RWPE2 (cell line): Measurements from ENCODE around the gene MRPL52.

Experiments
- ATAC-seq: fragments of 200-7000 bp; cut with Tn5 transposase; 3 replicates; pipeline ENCODE4 v1.9.1; 2021; ENCODE audit warnings: low read depth
- DNase-seq: peaks from one replicate; pipeline ENCODE4 v3.0.0-alpha.2; 2020; ENCODE audit warnings: low spot score
- H3K27ac ChIP-seq: fragments of 450-650 bp; 2 replicates; pipeline ENCODE4 v1.5.1; 2017; ENCODE audit warnings: mild to moderate bottlenecking; ENCODE audit not compliant: poor library complexity, severe bottlenecking
- H3K27me3 ChIP-seq: fragments of 250-450 bp; sonication (Bioruptor Pico); 2 replicates; pipeline ENCODE4 v1.5.1; 2021; ENCODE audit warnings: mild to moderate bottlenecking, moderate library complexity; ENCODE audit not compliant: insufficient read depth, poor library complexity, severe bottlenecking
- H3K36me3 ChIP-seq: fragments of 250-450 bp; sonication (Bioruptor Pico); 2 replicates; pipeline ENCODE4 v1.5.1; 2020; ENCODE audit warnings: low read depth, mild to moderate bottlenecking, moderate library complexity
- H3K4me1 ChIP-seq: fragments of 250-450 bp; sonication (Bioruptor Pico); 2 replicates; pipeline ENCODE4 v1.5.1; 2021; ENCODE audit warnings: mild to moderate bottlenecking, moderate library complexity; ENCODE audit not compliant: insufficient read depth, poor library complexity, severe bottlenecking
- H3K4me3 ChIP-seq: fragments of 250-450 bp; sonication (Bioruptor Pico); 2 replicates; pipeline ENCODE4 v1.5.1; 2021; ENCODE audit warnings: mild to moderate bottlenecking, moderate library complexity; ENCODE audit not compliant: severe bottlenecking
- H3K9me3 ChIP-seq: fragments of 250-450 bp; sonication (Bioruptor Pico); 2 replicates; pipeline ENCODE4 v1.5.1; 2021; ENCODE audit warnings: mild to moderate bottlenecking, moderate library complexity; ENCODE audit not compliant: severe bottlenecking
- TF ChIP-seq, protein P1 (sequence below): fragments of 450-650 bp; IDR thresholded peaks from one replicate; pipeline ENCODE4 v1.5.1; 2017; ENCODE audit warnings: mild to moderate bottlenecking, moderate library complexity; ENCODE audit not compliant: poor library complexity, severe bottlenecking

MRPL52 gene

DNA sequence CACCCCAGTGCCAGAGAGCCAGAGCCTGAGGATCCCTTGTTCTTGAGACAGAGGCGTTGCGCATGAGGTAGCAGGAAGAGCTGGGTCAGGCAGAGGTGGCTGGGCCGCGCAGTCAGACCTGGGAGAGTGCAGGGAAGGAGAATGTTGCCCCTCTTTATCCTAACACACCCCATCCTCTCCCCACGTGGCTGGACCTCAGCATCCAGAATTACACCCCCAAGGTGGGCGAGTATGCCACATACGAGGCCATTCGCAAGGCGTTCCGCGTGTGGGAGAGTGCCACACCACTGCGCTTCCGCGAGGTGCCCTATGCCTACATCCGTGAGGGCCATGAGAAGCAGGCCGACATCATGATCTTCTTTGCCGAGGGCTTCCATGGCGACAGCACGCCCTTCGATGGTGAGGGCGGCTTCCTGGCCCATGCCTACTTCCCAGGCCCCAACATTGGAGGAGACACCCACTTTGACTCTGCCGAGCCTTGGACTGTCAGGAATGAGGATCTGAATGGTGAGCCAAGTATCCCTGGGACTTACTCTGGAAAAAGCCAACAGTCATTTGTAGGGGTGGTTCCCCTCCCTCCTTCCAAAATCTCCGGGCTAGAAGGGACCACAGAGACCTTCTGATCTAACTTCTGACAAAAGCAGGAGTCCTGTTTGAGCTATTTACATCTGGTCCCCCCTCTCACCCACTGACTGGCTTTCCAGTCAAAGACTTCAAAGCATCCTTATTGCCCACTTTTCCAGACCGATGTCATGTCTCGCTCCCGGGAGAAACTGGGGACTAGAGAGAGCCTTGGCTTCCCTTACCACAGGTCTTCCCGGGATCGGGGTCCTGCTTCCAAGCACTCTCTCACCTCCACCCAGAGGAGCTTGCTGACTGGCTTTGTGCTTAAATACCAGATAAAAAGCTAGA, 12.8 kb downstream of the MRPL52 start:
- Histone ChIP-seq H3K27ac (peak overlapping the region; percentile 98), H3K4me1 (peaks cover 28% of the 10 kb centered on the region), H3K9me3 (no peaks in the 10 kb centered on the region), H3K36me3 (peaks cover 90% of the 10 kb centered on the region), H3K27me3 (no peaks in the 10 kb centered on the region), H3K4me3 (no peak overlapping the region)
- TF ChIP-seq, protein P1, sequence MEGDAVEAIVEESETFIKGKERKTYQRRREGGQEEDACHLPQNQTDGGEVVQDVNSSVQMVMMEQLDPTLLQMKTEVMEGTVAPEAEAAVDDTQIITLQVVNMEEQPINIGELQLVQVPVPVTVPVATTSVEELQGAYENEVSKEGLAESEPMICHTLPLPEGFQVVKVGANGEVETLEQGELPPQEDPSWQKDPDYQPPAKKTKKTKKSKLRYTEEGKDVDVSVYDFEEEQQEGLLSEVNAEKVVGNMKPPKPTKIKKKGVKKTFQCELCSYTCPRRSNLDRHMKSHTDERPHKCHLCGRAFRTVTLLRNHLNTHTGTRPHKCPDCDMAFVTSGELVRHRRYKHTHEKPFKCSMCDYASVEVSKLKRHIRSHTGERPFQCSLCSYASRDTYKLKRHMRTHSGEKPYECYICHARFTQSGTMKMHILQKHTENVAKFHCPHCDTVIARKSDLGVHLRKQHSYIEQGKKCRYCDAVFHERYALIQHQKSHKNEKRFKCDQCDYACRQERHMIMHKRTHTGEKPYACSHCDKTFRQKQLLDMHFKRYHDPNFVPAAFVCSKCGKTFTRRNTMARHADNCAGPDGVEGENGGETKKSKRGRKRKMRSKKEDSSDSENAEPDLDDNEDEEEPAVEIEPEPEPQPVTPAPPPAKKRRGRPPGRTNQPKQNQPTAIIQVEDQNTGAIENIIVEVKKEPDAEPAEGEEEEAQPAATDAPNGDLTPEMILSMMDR: no peak
- ATAC-seq (no peak), DNase-seq (peak; percentile 55)

DNA sequence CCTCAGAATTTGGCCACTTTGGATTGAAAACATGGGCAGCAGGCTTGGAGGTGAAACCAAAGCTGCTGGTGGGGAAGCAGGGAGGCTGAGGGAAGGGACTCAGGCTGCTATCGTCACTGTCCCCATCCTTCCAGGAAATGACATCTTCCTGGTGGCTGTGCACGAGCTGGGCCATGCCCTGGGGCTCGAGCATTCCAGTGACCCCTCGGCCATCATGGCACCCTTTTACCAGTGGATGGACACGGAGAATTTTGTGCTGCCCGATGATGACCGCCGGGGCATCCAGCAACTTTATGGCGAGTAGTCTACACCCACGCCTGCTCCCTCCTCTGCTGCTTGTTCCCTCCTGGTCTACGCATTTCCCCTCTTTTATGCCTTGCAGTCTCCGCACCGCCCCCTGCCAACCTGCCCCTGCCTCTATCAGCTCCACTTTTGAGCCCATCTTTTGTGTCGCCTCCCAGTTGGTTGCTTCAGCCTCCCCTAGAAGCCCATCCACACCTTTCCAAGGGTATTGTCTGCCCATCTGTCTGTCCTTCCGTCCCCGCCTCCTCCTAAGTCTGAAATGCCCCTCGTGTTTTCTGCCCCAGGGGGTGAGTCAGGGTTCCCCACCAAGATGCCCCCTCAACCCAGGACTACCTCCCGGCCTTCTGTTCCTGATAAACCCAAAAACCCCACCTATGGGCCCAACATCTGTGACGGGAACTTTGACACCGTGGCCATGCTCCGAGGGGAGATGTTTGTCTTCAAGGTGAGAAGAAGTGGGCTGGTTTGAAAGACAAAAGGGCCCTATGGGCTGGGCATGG, 13.6 kb downstream of the MRPL52 start:
- no peak for ATAC-seq
- peaks cover 82% of the 10 kb centered on the region for H3K36me3 ChIP-seq
- H3K4me1 ChIP-seq: peaks cover 35% of the 10 kb centered on the region
- no peak overlapping the region for H3K4me3 ChIP-seq
- no peaks in the 10 kb centered on the region for H3K9me3 ChIP-seq
- TF ChIP-seq, protein P1: no peak
- no peaks in the 10 kb centered on the region for H3K27me3 ChIP-seq
- H3K27ac ChIP-seq: peak overlapping the region; percentile 98
- peak; percentile 41 for DNase-seq

DNA sequence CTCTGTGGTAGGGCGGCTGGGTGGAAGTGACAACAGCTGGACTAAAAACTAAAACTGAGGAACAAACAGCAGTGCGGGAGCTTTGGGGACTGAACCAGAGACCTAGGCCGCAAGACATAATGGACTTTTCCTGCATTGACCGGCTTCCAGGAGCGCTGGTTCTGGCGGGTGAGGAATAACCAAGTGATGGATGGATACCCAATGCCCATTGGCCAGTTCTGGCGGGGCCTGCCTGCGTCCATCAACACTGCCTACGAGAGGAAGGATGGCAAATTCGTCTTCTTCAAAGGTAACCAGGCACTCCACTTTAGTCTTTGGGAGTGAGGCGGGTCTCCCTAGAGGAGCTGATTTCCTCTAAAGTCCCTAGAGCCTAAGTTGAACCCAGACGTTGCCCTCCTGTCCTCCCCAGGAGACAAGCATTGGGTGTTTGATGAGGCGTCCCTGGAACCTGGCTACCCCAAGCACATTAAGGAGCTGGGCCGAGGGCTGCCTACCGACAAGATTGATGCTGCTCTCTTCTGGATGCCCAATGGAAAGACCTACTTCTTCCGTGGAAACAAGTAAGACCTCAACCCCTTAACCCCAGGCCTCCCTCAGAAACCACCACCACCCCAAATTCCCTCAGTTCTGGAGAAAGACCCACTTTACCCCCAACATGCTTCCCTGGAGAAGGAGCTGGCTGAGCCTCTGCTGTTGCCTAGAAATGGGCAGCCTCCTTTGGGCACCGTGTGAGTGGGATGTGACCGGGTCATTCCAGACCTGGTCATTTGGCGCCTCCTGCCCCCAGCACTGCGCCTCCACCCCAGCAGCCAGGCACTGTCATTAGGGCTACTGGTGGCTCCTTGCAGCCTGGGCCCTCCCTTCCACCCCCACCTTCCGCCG, 14.8 kb downstream of the MRPL52 start:
- TF ChIP-seq, protein P1: no peak
- Histone ChIP-seq H3K4me1 (peaks cover 38% of the 10 kb centered on the region), H3K27me3 (no peaks in the 10 kb centered on the region), H3K36me3 (peaks cover 73% of the 10 kb centered on the region), H3K27ac (peak overlapping the region; percentile 97), H3K4me3 (no peak overlapping the region), H3K9me3 (no peaks in the 10 kb centered on the region)
- DNase-seq (no peak), ATAC-seq (no peak)

GRCh38 chr14:22845103-22845394, 15.4 kb downstream of the MRPL52 start:
- H3K27ac ChIP-seq: peak overlapping the region; percentile 97
- H3K27me3 ChIP-seq: no peaks in the 10 kb centered on the region
- H3K36me3 ChIP-seq: peaks cover 67% of the 10 kb centered on the region
- peaks cover 40% of the 10 kb centered on the region for H3K4me1 ChIP-seq
- DNase-seq: no peak
- H3K4me3 ChIP-seq: no peak overlapping the region
- no peaks in the 10 kb centered on the region for H3K9me3 ChIP-seq
- TF ChIP-seq, protein P1: no peak
- no peak for ATAC-seq
